Transverse colon (tissue), 4 donors: Measurements from ENCODE around the gene MEF2A. TPM values are rescaled to one million over a fixed set of nuclear protein-coding genes. Genes with fewer than 3 reads are reported as not detected.
A peak's percentile ranks its signal among the peaks of the same experiment; 100 is the strongest.

Experiments used
- DNase-seq: peaks from one replicate; pipeline ENCODE4 v3.0.0-alpha.2; 2019
- H3K27ac ChIP-seq, 4 donors: fragments of 200-600 bp; sonication (generic); 2 replicates each; pipeline ENCODE4 v1.5.1; 2016 to 2018; ENCODE audit warnings: inconsistent platforms in 4 of 4
- H3K27me3 ChIP-seq: fragments of 200-600 bp; sonication (generic); 2 replicates; pipeline ENCODE4 v1.5.1; 2017; ENCODE audit warnings: inconsistent platforms
- H3K36me3 ChIP-seq, 4 donors: fragments of 200-600 bp; sonication (generic); 2 replicates each; pipeline ENCODE4 v1.5.1; 2017 to 2019; ENCODE audit warnings: inconsistent platforms in 4 of 4
- H3K4me1 ChIP-seq, 4 donors: fragments of 200-600 bp; sonication (generic); 2 replicates each; pipeline ENCODE4 v1.5.1; 2017 to 2020; ENCODE audit warnings: inconsistent platforms in 4 of 4
- H3K4me3 ChIP-seq, 4 donors: fragments of 200-600 bp; sonication (generic); 1 replicate in 1 of 4; 2 replicates in 3 of 4; pipeline versions ENCODE4 v1.5.1 to v1.6.1; 2017 to 2019; ENCODE audit warnings: inconsistent platforms in 4 of 4
- H3K9me3 ChIP-seq, 2 donors: fragments of 200-600 bp; sonication (generic); 2 replicates each; pipeline ENCODE4 v1.5.1; 2017 to 2019; ENCODE audit warnings: inconsistent platforms in 2 of 2
- EP300 ChIP-seq: sonication (generic); formaldehyde crosslinking; IDR thresholded peaks from one replicate; pipeline ENCODE4 v1.6.1; 2017; ENCODE audit warnings: antibody characterized with exemption, low read depth
- POLR2A ChIP-seq: fragments of 450-650 bp; IDR thresholded peaks from one replicate; pipeline ENCODE4 v1.6.1; 2016; ENCODE audit warnings: antibody characterized with exemption, mild to moderate bottlenecking, moderate library complexity
- POLR2AphosphoS5 ChIP-seq, 3 donors: sonication (generic); formaldehyde crosslinking; IDR thresholded peaks; one replicate each; pipeline ENCODE4 v1.6.1; 2016; ENCODE audit warnings: antibody characterized with exemption in 3 of 3
- WGBS, 2 donors: methylation state at CpG; one replicate each; pipeline ENCODE4 v1.1.5; 2018; ENCODE audit warnings: low coverage in 1 of 2; 5-methylcytosine and 5-hydroxymethylcytosine counted together
- in situ Hi-C, 4 donors: fragments of 200-750 bp; cut with MboI; loops; one replicate each; pipeline versions ENCODE4 v1.15.0 to v1.15.1; 2017; ENCODE audit warnings: low sequenced_read_pairs in 3 of 4, low pct_ligation_motif_present in 1 of 4, low pct_unique_long_range_greater_than_20kb in 1 of 4
- intact Hi-C: fragments of 100-400 bp; cut with DNase I; formaldehyde crosslinking; loops from one replicate; pipeline ENCODE4 v1.15.1; 2023; ENCODE audit warnings: low total_unique reads
- total RNA-seq, 4 donors: library from RNA; depleted of rRNA; stranded (reverse); fragments of >200 nt; gene quantifications; one replicate each; pipeline ENCODE4 v1.1.0, GENCODE V29; 2016
- TF ChIP-seq, protein P1 (sequence below), 5 experiments: fragments of 200-600 bp in 3 of 5; fragments of 450-650 bp in 2 of 5; sonication (generic) in 3 of 5; IDR thresholded peaks; 1 replicate in 2 of 5; 2 replicates in 3 of 5; pipeline ENCODE4 v1.5.1; 2016 to 2017; ENCODE audit warnings: antibody characterized with exemption in 5 of 5, inconsistent platforms in 3 of 5, mild to moderate bottlenecking in 2 of 5, moderate library complexity in 1 of 5

Gene MEF2A
- total RNA-seq, 4 donors from 2014 or later: 37.4 to 62.5 (median 51.8) TPM

- no peak for DNase-seq
- H3K4me3 ChIP-seq: no peak overlapping the region
- no peaks in the 10 kb centered on the region for H3K9me3 ChIP-seq
- no peak for TF ChIP-seq POLR2A
- TF ChIP-seq POLR2AphosphoS5 (IDR thresholded peaks at IDR 0.05): no peak
- no peak for TF ChIP-seq EP300
- TF ChIP-seq, protein P1, sequence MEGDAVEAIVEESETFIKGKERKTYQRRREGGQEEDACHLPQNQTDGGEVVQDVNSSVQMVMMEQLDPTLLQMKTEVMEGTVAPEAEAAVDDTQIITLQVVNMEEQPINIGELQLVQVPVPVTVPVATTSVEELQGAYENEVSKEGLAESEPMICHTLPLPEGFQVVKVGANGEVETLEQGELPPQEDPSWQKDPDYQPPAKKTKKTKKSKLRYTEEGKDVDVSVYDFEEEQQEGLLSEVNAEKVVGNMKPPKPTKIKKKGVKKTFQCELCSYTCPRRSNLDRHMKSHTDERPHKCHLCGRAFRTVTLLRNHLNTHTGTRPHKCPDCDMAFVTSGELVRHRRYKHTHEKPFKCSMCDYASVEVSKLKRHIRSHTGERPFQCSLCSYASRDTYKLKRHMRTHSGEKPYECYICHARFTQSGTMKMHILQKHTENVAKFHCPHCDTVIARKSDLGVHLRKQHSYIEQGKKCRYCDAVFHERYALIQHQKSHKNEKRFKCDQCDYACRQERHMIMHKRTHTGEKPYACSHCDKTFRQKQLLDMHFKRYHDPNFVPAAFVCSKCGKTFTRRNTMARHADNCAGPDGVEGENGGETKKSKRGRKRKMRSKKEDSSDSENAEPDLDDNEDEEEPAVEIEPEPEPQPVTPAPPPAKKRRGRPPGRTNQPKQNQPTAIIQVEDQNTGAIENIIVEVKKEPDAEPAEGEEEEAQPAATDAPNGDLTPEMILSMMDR (IDR thresholded peaks at IDR 0.05): no peak
- no peaks in the 10 kb centered on the region for H3K36me3 ChIP-seq
- peaks cover 26 to 63% (median 50%) of the 10 kb centered on the region in 4 donors for H3K4me1 ChIP-seq
- intact Hi-C loops: no loop called here
- no peaks in the 10 kb centered on the region for H3K27me3 ChIP-seq
- H3K27ac ChIP-seq: no peak overlapping the region
- 97 to 100% methylated on average over 2 of the region's 2 CpGs for WGBS, 2 donors
- in situ Hi-C loops: no loop called here
Observed at GRCh38 chr15:99616129-99616528, 50.3 kb downstream of the MEF2A start.

- WGBS, 2 donors: 85 to 86% methylated on average over 2 to 3 of the region's 3 CpGs
- H3K4me1 ChIP-seq: peaks cover 29 to 63% (median 50%) of the 10 kb centered on the region in 4 donors
- intact Hi-C loops: no loop called here
Observed at GRCh38 chr15:99616773-99617342, 51.1 kb downstream of the MEF2A start.

DNA sequence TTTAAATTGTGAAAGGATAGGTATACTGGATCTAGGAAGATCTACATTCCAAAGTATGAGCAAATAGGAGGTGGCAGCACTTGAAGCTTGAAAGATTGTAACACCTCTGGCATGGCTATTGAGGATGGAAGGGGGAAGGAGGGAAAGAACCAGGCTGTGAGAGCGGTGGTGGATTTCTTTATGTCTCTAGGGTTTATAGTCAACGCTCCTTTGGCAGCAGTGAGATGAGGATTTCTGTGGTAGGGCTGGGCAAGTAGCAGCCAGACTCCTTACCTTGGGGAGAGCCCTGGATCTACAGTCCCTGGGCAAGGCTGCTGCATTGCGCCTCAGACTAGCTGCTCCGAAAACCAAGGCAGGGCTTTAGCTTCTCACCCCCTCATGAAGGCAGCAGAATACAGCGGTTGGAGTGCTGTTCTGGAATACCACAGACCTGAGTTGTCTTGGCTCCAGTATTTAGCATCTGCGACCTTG is 53.2 kb downstream of the MEF2A start:
- Histone ChIP-seq H3K4me1 (peaks cover 21 to 52% (median 39%) of the 10 kb centered on the region in 4 donors), H3K4me3 (no peak overlapping the region), H3K27ac (peak overlapping the region; percentile 9 to 45 (median 25)), H3K27me3 (no peaks in the 10 kb centered on the region), H3K9me3 (no peaks in the 10 kb centered on the region), H3K36me3 (no peaks in the 10 kb centered on the region)
- 81 to 83% methylated on average over 5 to 6 of the region's 6 CpGs for WGBS, 2 donors
- in situ Hi-C loops (no loop called here), intact Hi-C loops (no loop called here)
- TF ChIP-seq POLR2A: no peak
- no peak for TF ChIP-seq EP300
- TF ChIP-seq, protein P1 (IDR thresholded peaks at IDR 0.05): no peak
- TF ChIP-seq POLR2AphosphoS5 (IDR thresholded peaks at IDR 0.05): no peak
- no peak for DNase-seq

More at GRCh38 chr15:99616773-99617342, 51.1 kb downstream of the MEF2A start:
- TF ChIP-seq EP300: no peak
- no peak for TF ChIP-seq POLR2AphosphoS5 (IDR thresholded peaks at IDR 0.05)
- no peak for TF ChIP-seq POLR2A
- TF ChIP-seq, protein P1 (IDR thresholded peaks at IDR 0.05): no peak
- in situ Hi-C loops: no loop called here
- Histone ChIP-seq H3K27me3 (no peaks in the 10 kb centered on the region), H3K36me3 (no peaks in the 10 kb centered on the region), H3K9me3 (no peaks in the 10 kb centered on the region), H3K27ac (no peak overlapping the region), H3K4me3 (no peak overlapping the region)
- no peak for DNase-seq

- no peaks in the 10 kb centered on the region for H3K36me3 ChIP-seq
- peak overlapping the region in 3 of 4 donors; percentile 16 to 45 (median 34) for H3K27ac ChIP-seq
- no peaks in the 10 kb centered on the region for H3K27me3 ChIP-seq
- in situ Hi-C loops: no loop called here
- H3K9me3 ChIP-seq: no peaks in the 10 kb centered on the region
- intact Hi-C loops: no loop called here
- H3K4me3 ChIP-seq: no peak overlapping the region
- H3K4me1 ChIP-seq: peaks cover 15 to 45% (median 32%) of the 10 kb centered on the region in 4 donors
- 82 to 88% methylated on average over 2 of the region's 2 CpGs for WGBS, 2 donors
- DNase-seq: no peak
- TF ChIP-seq EP300 (no peak), POLR2A (no peak), POLR2AphosphoS5 (IDR thresholded peaks at IDR 0.05) (no peak)
- TF ChIP-seq, protein P1 (IDR thresholded peaks at IDR 0.05): no peak
Observed at GRCh38 chr15:99619712-99620111, 53.9 kb downstream of the MEF2A start.
